Frontal cortex (tissue), 4 donors: ENCODE measurements around the gene LRRC72. TPM values are rescaled to one million over a fixed set of nuclear protein-coding genes. Genes with fewer than 3 reads are reported as not detected.
"Not testable (repeated sequence)": the region's sequence is repeated elsewhere in the genome, so short reads cannot be mapped to it uniquely, and the experiment has no call there.

Source experiments
- DNase-seq, 2 donors: peaks; one replicate each; pipeline ENCODE4 v3.0.0; 2012; ENCODE audit warnings: low spot score in 2 of 2
- FAIRE-seq: peaks from 2 replicates; lab custom pipeline; 2012; peaks lifted over from hg19 to GRCh38; lab: Jason Lieb, UNC
- total RNA-seq: library from RNA; depleted of rRNA; stranded (reverse); fragments of >200 nt; gene quantifications from one replicate; pipeline ENCODE4 v1.2.3, GENCODE V29; 2014
- donor health status: control.
- donor health status: control.
- donor health status: control.

The LRRC72 gene
- total RNA-seq, 1 donor from 2014 or later, result not detected

DNA sequence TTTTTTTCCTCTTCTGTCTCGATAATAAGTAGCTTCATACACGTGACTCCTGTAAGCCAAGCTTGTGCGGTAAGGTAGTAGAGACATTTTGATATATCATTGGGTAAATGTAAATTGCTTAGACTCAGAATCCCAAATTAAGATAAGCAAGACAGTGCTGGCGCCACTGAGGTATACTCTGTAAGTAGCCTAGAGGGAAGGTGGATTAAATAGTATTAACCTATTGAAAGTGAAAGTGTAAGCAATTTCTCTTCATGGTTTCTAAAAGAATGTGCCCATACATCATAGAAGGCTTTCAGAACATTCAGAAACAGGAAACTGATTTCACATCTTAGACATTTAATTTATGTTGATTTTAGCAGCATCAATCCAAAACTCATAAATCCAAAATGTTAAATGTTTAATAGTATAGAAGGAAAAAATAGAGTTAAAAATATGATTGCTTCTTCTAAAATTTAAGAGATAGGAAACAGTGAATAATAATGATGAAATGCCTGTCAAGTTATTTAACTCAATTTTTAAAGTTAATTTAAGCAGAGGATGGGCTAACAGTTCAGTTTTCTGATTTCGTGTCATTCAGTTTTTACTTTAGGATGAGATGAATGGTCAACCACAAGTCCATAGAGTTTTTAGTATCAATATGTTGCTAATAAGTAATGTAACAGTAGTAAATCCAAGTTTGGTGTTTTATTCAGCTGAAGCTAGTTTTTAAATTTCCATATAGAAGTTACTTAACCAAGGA, 36.8 kb downstream of the LRRC72 start:
- DNase-seq (no peak), FAIRE-seq (no peak)

DNA sequence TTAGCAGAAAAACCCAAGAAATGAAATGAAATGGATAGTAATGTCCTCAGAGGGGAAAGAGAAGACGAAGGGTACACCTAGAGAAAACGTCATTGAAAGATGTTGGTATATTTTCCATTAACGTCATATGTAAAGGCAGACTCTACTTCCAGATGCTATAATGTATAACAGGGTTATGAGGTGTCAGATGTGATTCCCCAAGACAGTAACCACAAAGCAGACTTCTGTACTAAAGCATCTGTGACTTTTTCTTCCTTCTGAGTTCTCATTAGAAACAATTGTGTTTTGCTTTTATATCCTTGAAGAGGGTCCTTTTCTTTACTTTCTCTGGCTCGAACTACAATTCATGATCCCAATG, 37.4 kb downstream of the LRRC72 start:
- FAIRE-seq (no peak), DNase-seq (no peak)

DNA sequence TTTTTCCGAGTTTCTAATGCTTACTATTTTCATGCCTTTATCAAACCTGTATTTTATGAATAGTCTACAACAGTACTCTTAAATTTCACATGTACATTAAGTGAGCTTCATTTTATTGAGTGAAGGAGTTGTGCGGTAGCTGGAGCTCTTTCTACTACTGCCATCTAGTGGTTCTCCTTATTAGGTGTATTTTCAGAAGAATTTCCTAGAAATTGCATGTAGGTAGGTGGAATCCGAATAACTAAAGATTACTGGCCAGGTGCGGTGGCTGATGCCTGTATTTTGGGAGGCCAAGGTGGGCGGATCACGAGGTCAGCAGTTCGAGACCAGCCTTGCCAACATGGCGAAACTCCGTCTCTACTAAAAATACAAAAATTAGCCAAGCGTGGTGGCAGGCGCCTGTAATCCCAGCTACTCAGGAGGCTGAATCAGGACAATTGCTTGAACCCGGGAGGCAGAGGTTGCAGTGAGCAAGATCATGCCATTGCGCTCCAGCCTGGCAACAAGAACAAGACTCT, 38.3 kb downstream of the LRRC72 start:
- DNase-seq, result peak in 1 of 2 donors; percentile 36
- peak; percentile 85 for FAIRE-seq

DNA sequence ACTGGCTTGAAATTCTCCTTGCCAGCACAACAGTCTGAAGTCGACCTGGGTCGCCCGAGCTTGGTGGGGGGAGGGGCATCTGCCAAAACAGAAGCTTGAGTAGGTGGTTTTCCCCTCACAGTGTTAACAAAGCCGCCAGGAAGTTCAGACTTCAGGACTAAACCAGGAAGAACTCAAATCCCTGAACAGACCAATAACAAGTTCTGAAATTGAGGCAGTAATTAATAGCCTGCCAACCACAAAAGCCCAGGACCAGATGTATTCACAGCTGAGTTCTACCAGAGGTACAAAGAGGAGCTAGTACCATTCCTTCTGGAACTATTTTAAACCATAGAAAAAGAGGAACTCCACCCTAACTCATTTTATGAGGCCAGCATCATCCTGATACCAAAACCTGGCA, 45.3 kb downstream of the LRRC72 start:
- DNase-seq, result no peak
- FAIRE-seq, result no peak

DNA sequence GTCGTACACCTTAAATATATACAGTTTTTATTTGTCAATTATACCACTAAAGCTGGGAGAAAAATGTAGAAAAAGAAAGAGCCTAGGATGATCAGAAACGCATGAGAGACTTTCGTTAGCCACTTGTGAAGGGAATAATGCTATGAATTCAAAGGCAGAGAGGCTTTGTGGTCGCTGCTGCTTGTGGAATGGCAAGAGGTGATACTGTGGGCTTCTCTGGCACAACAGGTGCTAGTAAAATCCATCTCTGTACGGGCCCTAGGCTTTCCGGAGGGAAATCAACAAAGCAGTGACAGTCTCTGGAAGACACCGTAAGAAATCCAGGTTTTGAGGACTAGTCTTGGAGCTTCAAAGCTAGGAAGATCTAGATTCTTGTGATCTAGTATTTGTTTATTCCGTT, 52.6 kb downstream of the LRRC72 start:
- FAIRE-seq, result no peak
- no peak for DNase-seq

DNA sequence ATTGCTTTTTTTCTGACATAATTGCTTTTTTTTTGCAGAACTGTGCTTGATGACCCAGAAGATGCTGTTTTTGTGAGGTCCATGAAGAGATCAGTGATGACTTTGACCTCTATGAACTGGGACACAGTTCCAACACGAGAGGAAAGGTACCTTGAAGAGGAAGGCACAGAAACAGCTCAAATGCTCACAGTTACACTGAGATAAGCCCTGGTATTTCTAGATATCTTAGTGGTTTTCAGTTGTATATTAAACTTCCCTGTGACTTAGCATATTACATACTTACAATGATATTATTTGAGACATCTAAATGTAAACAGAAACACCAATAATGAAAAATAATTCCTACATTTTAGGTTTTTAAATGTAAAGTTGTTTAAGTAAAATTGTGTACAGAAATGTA, 54.7 kb downstream of the LRRC72 start:
- no peak for DNase-seq
- FAIRE-seq, result no peak

DNA sequence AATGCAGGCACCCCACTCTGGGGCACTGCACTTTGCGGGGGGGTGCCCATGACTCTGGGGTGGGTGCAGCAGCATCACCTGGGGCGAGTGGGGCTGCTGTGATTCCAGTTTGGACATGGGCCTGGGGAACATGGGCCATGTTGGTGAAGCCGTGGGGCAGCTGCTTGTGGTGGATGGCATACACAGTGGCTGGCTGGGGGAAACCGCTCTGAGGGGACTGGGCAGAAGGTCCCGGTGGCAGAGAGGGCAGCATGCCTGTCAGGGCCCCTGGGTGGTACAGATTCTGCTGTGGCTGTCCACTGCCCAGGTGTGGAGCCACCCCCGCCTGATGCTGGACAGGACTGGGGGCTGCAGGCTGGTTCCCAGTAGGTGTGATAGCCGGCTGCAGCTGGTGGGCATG, 57.2 kb downstream of the LRRC72 start:
- DNase-seq (no peak), FAIRE-seq (no peak)

DNA sequence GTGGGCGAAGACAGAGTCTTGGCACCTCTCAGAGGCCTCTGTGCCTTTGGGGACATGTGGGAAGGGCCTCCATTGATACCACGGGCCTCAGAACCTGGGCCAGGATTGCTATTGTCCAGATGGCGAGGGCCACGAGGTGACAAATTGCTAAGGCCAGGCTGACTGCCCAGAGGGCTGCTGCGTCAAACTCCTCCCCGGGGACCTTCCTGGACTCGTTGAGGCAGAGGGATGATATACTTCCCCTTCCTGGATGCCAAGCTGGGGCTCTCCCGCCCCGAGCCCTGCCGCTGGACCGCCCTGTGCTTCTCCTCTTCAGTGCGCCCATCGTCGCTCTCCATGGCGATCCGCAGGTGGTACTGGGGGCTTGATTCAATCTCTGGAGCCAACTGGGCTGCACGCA, 58.9 kb downstream of the LRRC72 start:
- no peak for DNase-seq
- FAIRE-seq, result no peak

DNA sequence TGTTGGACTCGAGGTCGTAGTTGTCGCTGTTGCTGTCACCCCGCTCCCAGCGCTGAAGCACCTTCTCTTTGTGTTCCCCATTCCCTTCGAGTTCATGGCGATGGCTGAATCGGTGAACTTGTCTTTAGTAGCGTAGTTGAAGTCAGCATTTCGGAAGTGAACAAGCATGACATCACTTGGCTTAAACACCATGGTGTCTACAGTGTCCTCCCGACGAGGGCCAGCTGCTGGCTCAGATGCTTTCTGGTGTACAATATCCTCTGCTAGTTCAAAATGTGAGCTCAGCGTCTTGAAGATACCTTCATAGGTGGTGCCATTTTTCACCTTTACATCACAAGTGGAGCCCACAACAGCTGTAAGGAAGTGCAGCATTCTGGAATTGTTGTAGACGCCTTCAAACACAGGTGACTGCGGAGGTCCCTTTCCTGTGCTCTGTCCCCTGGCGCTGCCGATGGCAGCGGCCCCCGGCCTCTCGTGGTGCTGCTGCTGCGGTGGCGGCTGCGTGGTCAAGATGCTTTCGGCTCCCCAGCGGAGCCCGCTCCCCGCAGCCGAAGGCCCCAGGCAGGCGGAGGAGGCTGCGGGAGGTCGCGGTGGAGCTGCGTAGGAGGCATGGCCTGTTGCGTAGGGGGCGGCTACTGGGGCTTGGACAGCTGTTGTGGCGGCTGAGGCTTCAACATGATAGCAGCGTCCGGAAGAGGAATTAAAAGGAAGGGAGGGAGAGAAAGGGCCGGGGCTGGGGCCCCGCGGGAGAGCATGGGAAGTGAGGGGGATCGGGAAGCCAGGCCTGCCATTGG, 59.7 kb downstream of the LRRC72 start:
- DNase-seq, result peak in 1 of 2 donors; percentile 7
- no peak for FAIRE-seq

DNA sequence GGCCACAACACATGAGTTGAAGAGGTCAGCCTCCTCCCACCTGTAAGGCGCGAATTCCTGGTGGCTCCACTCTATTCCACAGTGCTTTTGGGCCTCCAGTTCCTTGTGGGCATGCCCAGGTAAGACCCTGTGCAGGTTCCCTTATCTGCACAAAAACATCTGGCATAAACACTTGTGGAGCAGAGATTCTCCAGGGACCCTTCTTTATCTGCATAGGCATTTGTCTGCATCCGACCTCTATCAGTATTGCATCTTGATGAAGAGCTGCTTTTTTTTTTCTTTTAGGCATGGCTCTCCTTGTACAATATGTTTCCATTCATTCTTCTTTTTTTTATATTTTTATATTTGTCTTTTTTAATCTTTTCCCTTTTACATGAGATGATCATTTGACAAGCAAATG, 60.5 kb downstream of the LRRC72 start:
- FAIRE-seq (no peak), DNase-seq (no peak)

DNA sequence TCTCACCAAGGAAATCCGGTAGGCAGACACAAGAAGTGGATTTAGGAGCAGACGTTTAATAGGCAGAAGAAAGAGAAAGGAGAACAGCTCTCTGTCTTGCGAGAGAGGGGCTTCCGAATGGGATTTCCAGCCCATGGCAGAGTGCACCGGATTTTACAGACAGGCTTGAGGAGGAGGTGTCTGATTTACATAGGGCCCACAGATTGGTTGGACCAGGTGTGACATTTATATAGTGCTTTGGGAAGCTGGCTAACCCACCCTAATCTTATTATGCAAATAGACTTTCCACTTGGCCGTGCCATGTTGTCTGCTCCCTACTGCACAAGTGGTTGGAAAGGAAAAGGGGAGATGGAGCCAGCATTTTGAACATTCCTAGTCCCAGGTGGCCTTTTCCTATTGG, 61.2 kb downstream of the LRRC72 start:
- no peak for DNase-seq
- FAIRE-seq, result no peak

DNA sequence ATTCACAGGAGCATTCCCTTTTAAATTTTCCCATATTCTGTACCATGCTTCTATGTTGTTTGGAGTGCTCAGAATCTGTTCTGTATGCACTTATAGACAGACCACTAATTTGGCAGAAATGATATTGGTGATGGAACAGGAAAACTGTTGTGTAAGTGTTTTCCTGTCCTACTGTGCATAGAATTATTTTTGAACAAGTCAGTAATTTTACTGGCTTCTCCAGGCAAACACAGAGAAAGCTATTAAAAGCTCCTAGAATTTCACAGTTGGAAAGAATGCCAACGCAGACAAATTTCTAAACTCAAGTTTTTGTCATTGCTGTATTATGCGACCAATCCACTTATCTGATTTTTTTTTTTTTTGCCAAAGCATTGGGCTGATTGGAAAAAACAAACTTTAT, 63.3 kb downstream of the LRRC72 start:
- FAIRE-seq, result no peak
- no peak for DNase-seq

DNA sequence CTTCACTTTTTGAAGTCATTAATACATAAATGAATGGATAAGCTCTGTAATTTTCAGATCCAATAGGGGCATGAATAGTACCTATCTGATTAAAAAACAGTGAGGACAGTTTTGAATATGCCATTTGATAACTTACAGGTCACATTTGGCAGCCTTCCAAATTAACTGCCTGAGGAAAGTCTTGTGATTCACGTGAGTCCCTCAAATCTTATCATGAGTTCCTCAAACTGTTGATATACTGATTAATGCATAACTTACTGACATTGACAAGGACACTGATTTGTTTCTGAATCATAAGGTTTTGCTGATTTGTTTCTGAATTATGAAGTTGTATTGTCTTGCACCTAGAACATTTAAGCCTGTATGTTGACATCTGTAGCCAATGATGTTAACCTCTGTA, 63.8 kb downstream of the LRRC72 start:
- no peak for FAIRE-seq

DNA sequence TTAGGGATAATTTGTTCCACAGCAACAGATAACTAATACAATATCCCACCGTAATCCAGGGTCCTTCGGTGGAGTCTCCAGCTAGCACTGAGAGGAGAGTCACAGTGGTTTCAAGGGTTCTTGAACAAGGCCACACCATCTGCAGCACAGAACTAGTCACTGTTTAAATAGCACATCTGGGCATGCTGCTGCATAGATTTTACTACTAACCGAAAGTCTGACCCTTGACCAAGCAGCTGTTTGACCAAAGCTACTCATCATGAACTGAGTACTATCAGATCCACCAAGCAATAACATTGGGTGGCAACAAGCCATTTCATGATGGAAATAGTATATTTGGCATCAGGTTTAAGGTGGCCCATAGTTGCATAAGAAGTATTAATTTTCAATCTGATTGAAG, 65.8 kb downstream of the LRRC72 start:
- no peak for DNase-seq
- FAIRE-seq, result no peak

More for the DNA sequence above, 63.8 kb downstream of the LRRC72 start:
- no peak for DNase-seq

DNA sequence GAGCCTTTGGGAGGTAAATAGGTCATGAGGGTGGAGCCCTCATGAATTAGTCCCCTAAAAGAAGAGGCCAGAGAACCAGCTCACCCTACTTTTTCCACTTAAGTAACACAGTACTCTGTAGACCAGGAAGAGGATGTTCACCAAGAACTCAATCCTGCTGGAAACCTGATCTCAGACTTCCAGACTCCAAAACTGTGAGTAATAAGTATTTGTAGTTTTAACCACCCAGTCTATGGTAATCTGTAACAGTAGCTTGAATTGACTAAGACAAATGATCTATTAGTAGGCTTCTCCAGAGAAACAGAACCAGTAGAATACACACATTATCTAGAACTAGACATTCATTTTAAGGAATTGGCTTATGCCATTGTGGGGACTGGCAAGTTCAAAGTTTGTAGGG, 67.4 kb downstream of the LRRC72 start:
- FAIRE-seq, result no peak
- no peak for DNase-seq

DNA sequence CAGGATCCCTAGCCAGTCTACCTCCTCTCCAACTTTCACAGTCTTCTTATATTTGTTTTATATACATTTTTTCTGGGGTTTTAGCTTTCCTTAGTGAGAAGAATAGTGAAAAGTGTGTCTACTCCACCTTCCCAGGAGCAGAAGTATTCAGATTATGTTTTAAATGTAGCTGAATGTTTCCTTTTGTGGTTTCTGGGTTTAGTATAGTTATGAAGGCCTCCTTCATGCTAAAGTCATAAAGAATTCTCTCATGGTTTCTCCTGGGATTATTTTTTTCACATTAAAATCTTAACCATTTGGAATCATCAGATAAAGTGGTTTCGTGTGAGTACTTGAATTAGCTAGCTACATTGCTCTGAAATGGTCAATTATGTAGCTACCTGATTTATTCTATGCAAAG, 68.1 kb downstream of the LRRC72 start:
- no peak for DNase-seq
- no peak for FAIRE-seq

DNA sequence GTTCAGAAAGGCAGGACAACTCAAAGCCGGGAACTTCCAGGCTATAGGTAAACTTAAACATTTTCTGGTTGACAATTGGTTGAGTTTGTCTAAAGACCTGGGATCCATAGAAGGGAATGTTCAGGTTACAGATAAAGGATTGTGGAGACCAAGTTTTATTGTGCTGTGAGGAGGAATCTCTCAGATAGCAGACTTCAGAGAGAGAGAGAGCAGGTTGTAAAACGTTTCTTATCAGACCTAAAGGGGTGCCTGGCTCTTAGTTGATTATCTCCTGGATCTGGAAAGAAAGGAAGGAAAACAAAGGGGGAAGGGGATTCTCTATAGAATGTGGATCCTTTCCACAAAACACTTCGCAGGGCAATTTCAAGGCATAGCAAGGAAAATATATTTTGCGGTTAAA, 69.0 kb downstream of the LRRC72 start:
- not testable (repeated sequence) for FAIRE-seq, DNase-seq

DNA sequence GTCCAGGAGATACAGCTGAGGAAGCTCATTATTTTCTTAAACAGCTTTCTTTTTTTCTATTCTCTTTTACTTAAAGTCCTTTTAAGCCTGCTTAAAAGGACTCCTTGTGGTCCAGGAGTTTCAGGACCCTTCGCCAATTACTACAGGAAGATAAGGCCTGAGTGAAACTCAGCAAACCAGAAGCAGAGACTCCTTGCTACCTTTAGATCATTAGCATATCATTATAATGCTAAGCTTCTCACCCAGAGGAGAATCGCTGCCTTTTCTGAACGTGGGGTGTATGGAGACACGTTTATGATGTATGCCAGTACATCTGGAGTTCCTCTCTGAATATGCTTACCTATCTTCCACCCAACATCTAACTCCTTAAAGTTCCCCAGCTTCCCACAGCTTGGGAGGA, 71.4 kb downstream of the LRRC72 start:
- FAIRE-seq (no peak), DNase-seq (no peak)

DNA sequence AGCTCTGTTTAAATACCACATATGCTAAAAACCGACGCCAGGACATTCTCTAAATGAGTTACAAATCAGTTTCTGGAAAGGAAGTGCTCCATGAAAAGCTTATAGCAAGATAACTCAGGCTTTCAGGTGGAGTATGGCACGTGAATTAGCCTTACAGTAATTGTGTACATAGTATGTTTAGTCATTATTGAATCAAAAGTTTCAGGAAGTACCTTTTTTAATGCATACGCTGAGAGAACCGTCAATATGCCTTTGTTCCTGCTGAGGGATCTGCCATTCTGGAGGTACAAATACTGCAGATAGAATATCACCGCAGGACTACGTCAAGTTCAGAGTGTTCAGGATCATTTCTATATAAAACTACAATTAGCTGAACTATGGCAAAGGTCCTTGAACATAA, 73.2 kb downstream of the LRRC72 start:
- FAIRE-seq, result no peak

DNA sequence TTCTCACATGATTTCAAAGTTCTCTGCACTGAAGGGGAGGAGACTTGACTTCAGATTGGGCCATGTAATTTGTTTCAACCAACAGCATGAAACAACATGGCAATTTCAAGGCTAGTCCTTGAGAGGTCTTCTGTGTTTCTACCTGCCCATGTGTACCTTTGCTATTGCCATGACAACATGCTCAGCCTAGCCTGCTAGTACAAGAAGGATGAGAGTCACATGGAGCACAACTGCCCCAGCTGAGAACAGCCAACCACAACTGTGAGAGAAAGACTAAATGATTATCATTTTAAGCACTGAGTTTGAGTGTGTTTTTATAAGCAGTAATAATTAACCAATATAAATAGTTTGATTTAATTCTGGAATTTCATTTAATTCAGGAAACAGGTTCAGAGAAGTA, 77.0 kb downstream of the LRRC72 start:
- FAIRE-seq, result no peak

More for the DNA sequence above, 73.2 kb downstream of the LRRC72 start:
- no peak for DNase-seq

DNA sequence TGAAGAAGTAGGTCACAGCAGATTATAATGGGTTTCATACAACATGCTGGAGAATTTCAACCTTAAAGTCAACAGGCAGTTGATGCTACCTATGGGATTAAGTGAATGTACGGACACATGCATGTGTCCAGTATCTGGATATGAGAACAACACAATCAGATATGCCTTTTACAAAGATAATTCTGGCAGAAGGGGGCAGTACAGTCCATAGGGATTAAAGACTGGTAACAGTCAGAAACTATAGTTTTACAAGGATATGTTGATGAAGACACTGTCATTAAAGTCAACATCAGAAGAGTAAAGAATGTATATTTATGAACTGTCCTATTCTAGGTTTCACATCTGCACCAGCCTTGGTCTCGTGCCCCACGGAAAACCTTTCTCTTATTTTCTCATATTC, 77.4 kb downstream of the LRRC72 start:
- no peak for DNase-seq
- FAIRE-seq, result no peak

More for the DNA sequence above, 77.0 kb downstream of the LRRC72 start:
- DNase-seq, result no peak
